Liver (tissue), 9 donors: ENCODE data around the gene DPP9. TPM values are rescaled to one million over a fixed set of nuclear protein-coding genes. Genes with fewer than 3 reads are reported as not detected.

Source experiments
- DNase-seq: peaks from one replicate; pipeline ENCODE4 v3.0.0-alpha.2; 2017; ENCODE audit warnings: low spot score
- H3K27ac ChIP-seq, 2 donors: one replicate each; pipeline ENCODE4 v1.7.0; 2013; ENCODE audit warnings: inconsistent platforms in 2 of 2, low read length in 2 of 2, control low read depth in 1 of 2, low read depth in 1 of 2, mild to moderate bottlenecking in 1 of 2
- H3K27me3 ChIP-seq, 4 donors: one replicate each; pipeline versions ENCODE4 v1.6.1 to v1.7.0; 2013; ENCODE audit warnings: low read length in 3 of 4, inconsistent platforms in 1 of 4, mild to moderate bottlenecking in 1 of 4, moderate library complexity in 1 of 4; ENCODE audit not compliant: control insufficient read depth in 4 of 4, insufficient read depth in 4 of 4
- H3K36me3 ChIP-seq, 4 donors: one replicate each; pipeline versions ENCODE4 v1.6.1 to v1.7.0; 2013; ENCODE audit warnings: low read length in 3 of 4, mild to moderate bottlenecking in 3 of 4, low read depth in 1 of 4, moderate library complexity in 1 of 4; ENCODE audit not compliant: control insufficient read depth in 4 of 4, insufficient read depth in 3 of 4
- H3K4me1 ChIP-seq, 4 donors: one replicate each; pipeline versions ENCODE4 v1.6.1 to v1.7.0; 2013; ENCODE audit warnings: low read length in 3 of 4, mild to moderate bottlenecking in 3 of 4, moderate library complexity in 1 of 4; ENCODE audit not compliant: control insufficient read depth in 4 of 4, insufficient read depth in 4 of 4
- H3K4me3 ChIP-seq, 3 donors: one replicate each; pipeline versions ENCODE4 v1.6.1 to v1.7.0; 2013; ENCODE audit warnings: low read length in 3 of 3, control low read depth in 1 of 3, low read depth in 1 of 3, mild to moderate bottlenecking in 1 of 3
- H3K9ac ChIP-seq, 2 donors: one replicate each; pipeline ENCODE4 v1.7.0; 2013; ENCODE audit warnings: low read length in 2 of 2, mild to moderate bottlenecking in 2 of 2, moderate library complexity in 2 of 2, control low read depth in 1 of 2, low read depth in 1 of 2
- H3K9me3 ChIP-seq, 4 donors: one replicate each; pipeline versions ENCODE4 v1.6.1 to v1.7.0; 2013; ENCODE audit warnings: low read length in 3 of 4; ENCODE audit not compliant: control insufficient read depth in 4 of 4
- EGR1 ChIP-seq, 2 donors: IDR thresholded peaks; 2 replicates each; pipeline ENCODE4 v1.6.1; 2016 to 2018; ENCODE audit warnings: antibody characterized with exemption in 2 of 2, low read depth in 2 of 2
- FOXA1 ChIP-seq: IDR thresholded peaks from 2 replicates; pipeline ENCODE4 v1.6.1; 2016; ENCODE audit warnings: antibody characterized with exemption
- FOXA2 ChIP-seq: IDR thresholded peaks from 2 replicates; pipeline ENCODE4 v1.6.1; 2016; ENCODE audit warnings: antibody characterized with exemption
- GABPA ChIP-seq, 2 donors: IDR thresholded peaks in 1 of 2; conservative IDR thresholded peaks in 1 of 2; 2 replicates each; pipeline ENCODE4 v1.6.1; 2016; ENCODE audit warnings: antibody characterized with exemption in 2 of 2, mild to moderate bottlenecking in 1 of 2, moderate library complexity in 1 of 2
- HNF4A ChIP-seq, 2 donors: conservative IDR thresholded peaks; 2 replicates each; pipeline ENCODE4 v1.6.1; 2016; ENCODE audit warnings: antibody characterized with exemption in 2 of 2, mild to moderate bottlenecking in 2 of 2
- HNF4G ChIP-seq: IDR thresholded peaks from 2 replicates; pipeline ENCODE4 v1.6.1; 2016; ENCODE audit warnings: antibody characterized with exemption
- JUND ChIP-seq, 2 donors: IDR thresholded peaks; 2 replicates each; pipeline ENCODE4 v1.6.1; 2016; ENCODE audit warnings: antibody characterized with exemption in 2 of 2
- NR2F2 ChIP-seq: IDR thresholded peaks from 2 replicates; pipeline ENCODE4 v1.6.1; 2016; ENCODE audit warnings: antibody characterized with exemption
- RAD21 ChIP-seq, 2 donors: IDR thresholded peaks; 2 replicates each; pipeline ENCODE4 v1.6.1; 2016; ENCODE audit warnings: antibody characterized with exemption in 2 of 2, mild to moderate bottlenecking in 2 of 2
- RXRA ChIP-seq, 2 donors: IDR thresholded peaks; 2 replicates each; pipeline ENCODE4 v1.6.1; 2017 to 2018; ENCODE audit warnings: antibody characterized with exemption in 2 of 2, mild to moderate bottlenecking in 1 of 2
- SP1 ChIP-seq: IDR thresholded peaks from 2 replicates; pipeline ENCODE4 v1.6.1; 2018; ENCODE audit warnings: antibody characterized with exemption, mild to moderate bottlenecking
- TAF1 ChIP-seq: conservative IDR thresholded peaks from 2 replicates; pipeline ENCODE4 v1.6.1; 2016; ENCODE audit warnings: antibody characterized with exemption, mild to moderate bottlenecking
- YY1 ChIP-seq: IDR thresholded peaks from 2 replicates; pipeline ENCODE4 v1.6.1; 2016; ENCODE audit warnings: antibody characterized with exemption, mild to moderate bottlenecking
- WGBS: extraction: QIAGEN DNeasy Blood & Tissue Kit; methylation state at CpG from one replicate; pipeline ENCODE4 v1.1.7; 2013; 5-methylcytosine and 5-hydroxymethylcytosine counted together
- polyA plus RNA-seq, 2 donors: library from polyadenylated mRNA; stranded (reverse) in 1 of 2; unstranded in 1 of 2; fragments of 200-250 nt in 1 of 2; fragments of >200 nt in 1 of 2; fragmentation: Nextera tagmentation in 1 of 2; extraction: Ambion mirVana in 1 of 2; gene quantifications; one replicate each; pipeline versions ENCODE4 v1.2.1 to v1.2.3, GENCODE V29; 2013 to 2015
- total RNA-seq, 2 donors: library from RNA; depleted of rRNA; stranded (reverse); fragments of >200 nt; gene quantifications; one replicate each; pipeline ENCODE4 v1.2.3, GENCODE V29; 2014
- TF ChIP-seq, protein P1 (sequence below): IDR thresholded peaks from 2 replicates; pipeline ENCODE4 v1.6.1; 2016; ENCODE audit warnings: antibody characterized with exemption
- TF ChIP-seq, protein P2 (sequence below): IDR thresholded peaks from 2 replicates; pipeline ENCODE4 v1.6.1; 2016; ENCODE audit warnings: antibody characterized with exemption
- TF ChIP-seq, protein P3 (sequence below): IDR thresholded peaks from 2 replicates; pipeline ENCODE4 v1.6.1; 2016; ENCODE audit warnings: antibody characterized with exemption, mild to moderate bottlenecking
- donor health status: healthy.
- donor health status: healthy.
- donor health status: healthy.
- donor health status: healthy.
- donor health status: healthy.

The DPP9 gene
- total and polyA plus RNA-seq, 4 donors = 20.5 to 74.5 (median 40.3) TPM

DNA sequence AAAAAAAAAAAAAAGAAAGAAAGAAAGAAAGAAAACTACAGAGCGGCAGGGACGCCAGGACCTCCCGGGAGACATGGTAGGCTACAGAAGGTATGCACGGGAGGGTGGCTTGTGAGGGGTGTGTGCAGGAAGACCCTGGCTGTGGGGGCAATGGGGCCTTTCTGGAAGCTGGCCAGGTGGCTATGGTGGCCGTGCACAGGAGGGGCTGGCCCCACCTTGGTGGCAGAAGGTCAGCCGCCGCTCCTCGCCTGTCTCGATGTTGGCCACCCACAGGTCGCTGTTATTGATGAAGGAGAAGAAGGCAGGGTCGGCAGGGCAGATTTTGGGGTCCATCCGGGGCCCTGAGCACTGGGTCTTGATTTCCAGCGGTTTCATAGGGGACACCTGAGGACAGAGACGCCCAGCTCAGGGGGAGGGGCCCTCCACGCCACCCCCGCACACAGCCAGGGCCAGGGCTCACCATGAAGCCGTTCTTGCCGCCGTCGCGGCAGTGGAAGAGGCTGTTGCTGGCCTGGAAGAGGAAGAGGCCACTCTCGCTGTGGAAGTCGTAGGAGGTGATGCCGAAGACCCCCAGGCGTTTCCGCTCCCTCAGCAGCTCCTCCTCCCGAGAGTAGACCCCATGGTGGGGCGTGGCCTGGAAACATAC is 19.8 kb downstream of the DPP9 start:
- no peak for DNase-seq
- peak overlapping the region; percentile 73 to 80 for H3K27ac ChIP-seq
- WGBS = 95% methylated on average over 28 of the region's 28 CpGs

DNA sequence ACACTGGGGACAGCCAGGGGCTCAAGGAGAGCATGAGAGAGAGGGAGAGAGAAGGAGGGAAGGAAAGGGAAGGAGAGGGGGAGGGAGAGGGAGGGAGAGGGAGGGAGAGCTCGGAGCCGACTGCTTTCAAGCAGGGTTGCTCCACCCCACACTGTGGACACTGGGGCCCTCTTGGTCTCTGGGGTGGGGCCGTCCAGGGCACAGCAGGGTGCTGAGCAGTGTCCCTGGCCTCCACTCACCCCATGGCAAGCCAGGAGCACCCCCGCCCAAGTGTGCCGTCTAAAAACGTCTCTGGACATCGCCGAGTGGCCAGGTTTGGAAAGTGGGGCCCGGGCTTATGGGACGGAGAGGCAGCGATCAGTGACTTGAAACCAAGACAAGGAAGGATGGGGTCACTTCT is 20.9 kb downstream of the DPP9 start:
- Histone ChIP-seq H3K27me3 (no peaks in the 10 kb centered on the region), H3K4me1 (peaks cover 10 to 29% (median 25%) of the 10 kb centered on the region in 4 donors), H3K9ac (no peak overlapping the region), H3K36me3 (peaks cover 24 to 45% (median 38%) of the 10 kb centered on the region in 4 donors), H3K4me3 (no peak overlapping the region), H3K9me3 (no peaks in the 10 kb centered on the region), H3K27ac (no peak overlapping the region)
- DNase-seq = no peak
- 91% methylated on average over 11 of the region's 11 CpGs for WGBS
- TF ChIP-seq, protein P1, sequence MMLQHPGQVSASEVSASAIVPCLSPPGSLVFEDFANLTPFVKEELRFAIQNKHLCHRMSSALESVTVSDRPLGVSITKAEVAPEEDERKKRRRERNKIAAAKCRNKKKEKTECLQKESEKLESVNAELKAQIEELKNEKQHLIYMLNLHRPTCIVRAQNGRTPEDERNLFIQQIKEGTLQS = no peak
- TF ChIP-seq RXRA (IDR thresholded peaks at IDR 0.05) (no peak), SP1 (no peak), JUND (IDR thresholded peaks at IDR 0.05) (no peak), TAF1 (no peak), HNF4A (conservative IDR thresholded peaks at IDR 0.05) (no peak), EGR1 (IDR thresholded peaks at IDR 0.05; ENCODE audit: low read depth in 2 of 2) (no peak), NR2F2 (no peak), GABPA (IDR thresholded peaks at IDR 0.05 in 1 of 2, conservative IDR thresholded peaks at IDR 0.05 in 1 of 2) (no peak), FOXA1 (no peak), HNF4G (no peak)
- TF ChIP-seq, protein P2, sequence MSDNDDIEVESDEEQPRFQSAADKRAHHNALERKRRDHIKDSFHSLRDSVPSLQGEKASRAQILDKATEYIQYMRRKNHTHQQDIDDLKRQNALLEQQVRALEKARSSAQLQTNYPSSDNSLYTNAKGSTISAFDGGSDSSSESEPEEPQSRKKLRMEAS = no peak

More for the DNA sequence above, 19.8 kb downstream of the DPP9 start:
- Histone ChIP-seq H3K36me3 (peaks cover 19 to 44% (median 34%) of the 10 kb centered on the region in 4 donors), H3K9me3 (no peaks in the 10 kb centered on the region), H3K27me3 (no peaks in the 10 kb centered on the region), H3K4me1 (peaks cover 11 to 38% (median 35%) of the 10 kb centered on the region in 4 donors), H3K4me3 (no peak overlapping the region), H3K9ac (no peak overlapping the region)
- TF ChIP-seq TAF1 = no peak
- TF ChIP-seq NR2F2 = no peak
- no peak for TF ChIP-seq HNF4G
- TF ChIP-seq EGR1 (IDR thresholded peaks at IDR 0.05; ENCODE audit: low read depth in 2 of 2) = no peak
- TF ChIP-seq, protein P3, sequence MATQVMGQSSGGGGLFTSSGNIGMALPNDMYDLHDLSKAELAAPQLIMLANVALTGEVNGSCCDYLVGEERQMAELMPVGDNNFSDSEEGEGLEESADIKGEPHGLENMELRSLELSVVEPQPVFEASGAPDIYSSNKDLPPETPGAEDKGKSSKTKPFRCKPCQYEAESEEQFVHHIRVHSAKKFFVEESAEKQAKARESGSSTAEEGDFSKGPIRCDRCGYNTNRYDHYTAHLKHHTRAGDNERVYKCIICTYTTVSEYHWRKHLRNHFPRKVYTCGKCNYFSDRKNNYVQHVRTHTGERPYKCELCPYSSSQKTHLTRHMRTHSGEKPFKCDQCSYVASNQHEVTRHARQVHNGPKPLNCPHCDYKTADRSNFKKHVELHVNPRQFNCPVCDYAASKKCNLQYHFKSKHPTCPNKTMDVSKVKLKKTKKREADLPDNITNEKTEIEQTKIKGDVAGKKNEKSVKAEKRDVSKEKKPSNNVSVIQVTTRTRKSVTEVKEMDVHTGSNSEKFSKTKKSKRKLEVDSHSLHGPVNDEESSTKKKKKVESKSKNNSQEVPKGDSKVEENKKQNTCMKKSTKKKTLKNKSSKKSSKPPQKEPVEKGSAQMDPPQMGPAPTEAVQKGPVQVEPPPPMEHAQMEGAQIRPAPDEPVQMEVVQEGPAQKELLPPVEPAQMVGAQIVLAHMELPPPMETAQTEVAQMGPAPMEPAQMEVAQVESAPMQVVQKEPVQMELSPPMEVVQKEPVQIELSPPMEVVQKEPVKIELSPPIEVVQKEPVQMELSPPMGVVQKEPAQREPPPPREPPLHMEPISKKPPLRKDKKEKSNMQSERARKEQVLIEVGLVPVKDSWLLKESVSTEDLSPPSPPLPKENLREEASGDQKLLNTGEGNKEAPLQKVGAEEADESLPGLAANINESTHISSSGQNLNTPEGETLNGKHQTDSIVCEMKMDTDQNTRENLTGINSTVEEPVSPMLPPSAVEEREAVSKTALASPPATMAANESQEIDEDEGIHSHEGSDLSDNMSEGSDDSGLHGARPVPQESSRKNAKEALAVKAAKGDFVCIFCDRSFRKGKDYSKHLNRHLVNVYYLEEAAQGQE = no peak
- no peak for TF ChIP-seq HNF4A (conservative IDR thresholded peaks at IDR 0.05)
- no peak for TF ChIP-seq RAD21 (IDR thresholded peaks at IDR 0.05)
- TF ChIP-seq FOXA2 = no peak
- no peak for TF ChIP-seq SP1
- TF ChIP-seq YY1 = no peak
